NCI-H82 treated with DMSO at 0.1 percent for 48 hours (cell line): ENCODE data around the gene RAB21.

Experiments
- DNase-seq: peaks from one replicate; lab custom pipeline; 2025; ENCODE audit not compliant: unreplicated experiment; lab: John Stamatoyannopoulos, UW

The RAB21 gene, protein sequence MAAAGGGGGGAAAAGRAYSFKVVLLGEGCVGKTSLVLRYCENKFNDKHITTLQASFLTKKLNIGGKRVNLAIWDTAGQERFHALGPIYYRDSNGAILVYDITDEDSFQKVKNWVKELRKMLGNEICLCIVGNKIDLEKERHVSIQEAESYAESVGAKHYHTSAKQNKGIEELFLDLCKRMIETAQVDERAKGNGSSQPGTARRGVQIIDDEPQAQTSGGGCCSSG

GRCh38 chr12:71754461-71755145 is at the start of gene RAB21:
Gene RAB21, plus strand, starts transcription at chr12:71754863. Its CDS starts 267 bp downstream, at chr12:71755130.
- DNase-seq = peak; percentile 94

DNA sequence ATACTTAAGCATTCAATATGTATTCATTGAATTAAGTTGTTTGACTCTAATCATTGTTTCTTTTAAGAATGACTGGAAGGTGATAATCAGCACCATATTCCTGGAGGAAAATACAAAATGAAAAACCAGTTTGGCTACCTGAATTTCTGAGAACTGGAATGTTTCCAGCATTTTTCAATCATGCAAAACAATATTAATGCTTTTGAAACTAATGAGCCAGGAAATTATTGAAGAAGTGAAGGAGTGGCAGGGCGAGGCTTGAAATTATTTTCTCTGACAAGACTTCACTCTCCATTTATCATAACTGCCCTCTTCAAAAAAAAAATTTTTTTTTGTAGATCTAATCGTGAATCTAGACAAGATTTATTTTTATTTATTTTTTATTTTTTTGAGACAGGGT is 49.7 kb upstream of the RAB21 start:
- no peak for DNase-seq

DNA sequence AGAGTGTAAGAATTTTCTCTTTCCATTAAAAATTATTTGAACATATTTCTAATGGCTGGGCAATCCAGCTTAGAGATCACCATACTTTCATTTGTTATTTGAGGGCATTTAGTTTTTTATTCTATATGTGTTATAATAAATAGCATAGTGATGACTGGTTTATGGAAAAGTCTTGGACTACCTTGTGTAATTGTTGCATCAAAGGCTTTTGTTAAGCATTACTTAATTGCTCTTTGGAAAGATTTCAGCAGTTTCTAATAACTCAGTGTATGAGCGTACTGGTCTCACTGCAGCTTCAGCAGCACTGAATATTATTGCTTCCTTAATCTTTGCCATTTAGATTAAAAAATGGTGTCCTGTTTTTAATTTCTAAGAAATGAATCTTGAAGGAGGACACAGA is 46.0 kb upstream of the RAB21 start:
- DNase-seq = no peak

DNA sequence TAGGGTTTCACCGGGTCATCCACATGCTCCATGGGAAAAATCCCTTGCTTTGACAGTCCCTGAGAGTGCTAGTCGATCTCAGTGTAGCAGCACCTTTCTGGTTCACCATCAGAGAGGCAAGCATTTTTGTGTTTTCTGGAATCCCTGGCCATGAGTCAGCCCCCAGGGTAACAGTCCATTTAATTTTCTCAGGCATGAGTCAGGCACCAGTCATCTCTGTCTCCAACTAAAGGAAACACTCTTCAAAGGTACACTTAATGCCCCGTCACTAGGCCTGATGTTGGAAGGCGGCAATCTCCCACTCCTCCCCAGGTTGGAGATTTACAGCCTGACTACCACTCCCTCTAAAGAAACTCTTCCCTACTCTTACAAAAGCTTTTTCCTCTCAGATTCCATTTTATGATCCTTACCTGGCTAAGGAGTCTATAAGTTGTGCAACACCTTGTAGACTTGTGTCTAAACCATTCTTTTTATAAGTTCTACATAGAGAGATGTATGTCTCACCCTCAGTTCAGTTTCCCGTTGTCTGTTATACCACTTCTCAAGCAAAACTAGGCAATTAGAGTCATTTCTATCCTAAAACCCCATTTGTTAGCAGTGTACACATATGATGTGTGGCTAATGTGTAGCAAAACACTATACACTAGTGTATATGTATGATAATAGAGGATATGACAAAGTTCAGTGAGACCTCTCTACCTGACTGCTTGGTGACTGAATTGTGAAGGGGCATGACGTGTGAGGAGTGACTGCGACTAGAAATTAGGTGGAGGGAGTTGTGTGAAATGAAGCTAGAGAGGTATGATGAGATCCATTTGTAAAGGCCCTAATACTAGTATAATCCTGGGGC is 44.2 kb upstream of the RAB21 start:
- no peak for DNase-seq

DNA sequence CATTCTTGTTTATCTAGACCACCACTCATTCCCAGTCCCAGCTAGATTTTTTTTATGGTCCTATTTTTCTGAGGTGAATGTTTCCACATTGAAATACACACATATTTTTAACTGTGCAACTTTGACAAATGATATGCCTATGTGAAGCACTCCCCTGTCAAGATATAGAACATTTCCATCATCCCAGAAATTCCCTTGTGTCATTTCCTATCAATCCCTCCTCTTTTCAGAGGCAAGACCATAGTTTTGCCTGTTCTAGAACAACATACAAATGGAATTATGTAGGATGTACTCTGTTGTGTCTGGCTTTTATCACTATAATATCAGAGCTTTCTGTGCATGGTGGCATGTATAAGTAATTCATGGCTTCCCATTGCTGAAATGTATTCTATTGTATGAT is 36.1 kb upstream of the RAB21 start:
- no peak for DNase-seq

GRCh38 chr12:71719647-71720370 is 34.9 kb upstream of the RAB21 start:
- DNase-seq = no peak

DNA sequence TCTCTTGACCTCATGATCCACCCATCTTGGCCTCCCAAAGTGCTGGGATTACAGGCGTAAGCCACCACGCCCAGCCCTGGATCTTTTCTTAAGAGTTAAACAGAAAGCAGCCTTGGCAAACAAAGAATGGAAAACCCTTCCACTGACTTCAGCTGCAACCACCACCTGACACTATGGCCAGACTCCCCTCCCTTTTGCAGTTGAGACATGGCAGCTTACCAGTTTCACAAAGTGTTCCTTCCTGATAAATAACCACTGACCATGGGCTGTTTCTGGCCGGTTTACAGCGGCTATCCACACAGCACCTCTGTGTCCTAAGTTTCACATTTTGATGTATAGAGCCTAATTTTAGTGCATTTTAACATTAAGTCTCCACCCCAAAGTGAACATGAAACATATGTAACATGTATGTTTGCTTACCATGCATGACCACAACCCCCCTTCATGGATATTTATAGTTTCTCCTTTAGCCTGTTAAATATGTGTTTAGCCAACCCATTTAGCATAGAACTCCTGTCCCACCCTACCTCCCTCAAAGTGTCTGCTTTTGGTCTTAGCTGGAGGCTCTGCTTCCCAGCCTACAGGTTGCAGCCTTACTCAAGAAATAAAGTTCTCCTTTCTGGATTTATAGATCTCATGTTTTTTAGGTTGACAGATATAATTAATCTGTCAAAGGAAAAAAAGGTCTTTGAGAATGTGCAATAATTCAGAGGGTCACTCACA is 32.7 kb upstream of the RAB21 start:
- no peak for DNase-seq

DNA sequence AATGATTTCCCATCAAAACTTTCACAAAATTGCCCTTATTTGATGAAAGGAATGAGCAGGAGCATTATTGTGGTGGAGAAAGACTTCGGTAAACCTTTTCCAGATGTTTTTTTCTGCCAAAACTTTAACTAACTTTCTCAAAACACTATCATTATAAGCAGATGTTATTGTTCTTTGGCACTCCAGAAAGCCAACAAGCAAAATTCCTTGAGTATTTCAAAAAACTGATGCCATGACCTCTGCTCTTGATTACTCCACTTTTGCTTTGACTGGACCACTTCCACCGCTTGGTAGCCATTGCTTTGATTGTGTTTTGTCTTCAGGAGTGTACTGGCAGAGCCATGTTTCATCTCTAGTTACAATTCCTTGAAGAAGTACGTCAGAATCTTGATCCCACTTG is 29.7 kb upstream of the RAB21 start:
- DNase-seq = no peak

GRCh38 chr12:71726548-71726947 is 28.1 kb upstream of the RAB21 start:
- DNase-seq = no peak

GRCh38 chr12:71727958-71728357 is 26.7 kb upstream of the RAB21 start:
- DNase-seq = no peak

DNA sequence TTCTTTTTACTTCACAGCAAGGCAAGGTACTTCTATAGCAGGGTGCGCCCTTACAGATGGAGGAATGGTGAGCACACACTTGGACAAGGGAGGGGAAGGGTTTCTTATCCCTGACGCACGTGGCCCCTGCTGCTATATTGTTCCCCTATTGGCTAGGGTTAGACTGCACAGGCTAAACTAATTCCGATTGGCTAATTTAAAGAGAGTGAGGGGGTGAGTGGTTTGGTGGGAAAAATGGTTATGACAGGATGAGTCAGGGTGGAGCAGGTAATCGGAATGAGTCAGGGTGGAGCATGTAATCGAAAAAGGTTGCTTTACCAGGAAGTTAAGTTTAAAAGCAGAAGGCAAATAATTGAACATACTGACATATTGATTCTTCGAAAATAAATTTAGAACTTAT is 23.7 kb upstream of the RAB21 start:
- no peak for DNase-seq

- DNase-seq = peak; percentile 70
Observed at GRCh38 chr12:71731439-71732356, 23.0 kb upstream of the RAB21 start.

- no peak for DNase-seq
Observed at GRCh38 chr12:71732357-71732712, 22.3 kb upstream of the RAB21 start.

GRCh38 chr12:71737197-71737596 is 17.5 kb upstream of the RAB21 start:
- no peak for DNase-seq

GRCh38 chr12:71742998-71743397 is 11.7 kb upstream of the RAB21 start:
- DNase-seq = no peak

- DNase-seq = no peak
Observed at GRCh38 chr12:71744522-71745300, 10.0 kb upstream of the RAB21 start.

DNA sequence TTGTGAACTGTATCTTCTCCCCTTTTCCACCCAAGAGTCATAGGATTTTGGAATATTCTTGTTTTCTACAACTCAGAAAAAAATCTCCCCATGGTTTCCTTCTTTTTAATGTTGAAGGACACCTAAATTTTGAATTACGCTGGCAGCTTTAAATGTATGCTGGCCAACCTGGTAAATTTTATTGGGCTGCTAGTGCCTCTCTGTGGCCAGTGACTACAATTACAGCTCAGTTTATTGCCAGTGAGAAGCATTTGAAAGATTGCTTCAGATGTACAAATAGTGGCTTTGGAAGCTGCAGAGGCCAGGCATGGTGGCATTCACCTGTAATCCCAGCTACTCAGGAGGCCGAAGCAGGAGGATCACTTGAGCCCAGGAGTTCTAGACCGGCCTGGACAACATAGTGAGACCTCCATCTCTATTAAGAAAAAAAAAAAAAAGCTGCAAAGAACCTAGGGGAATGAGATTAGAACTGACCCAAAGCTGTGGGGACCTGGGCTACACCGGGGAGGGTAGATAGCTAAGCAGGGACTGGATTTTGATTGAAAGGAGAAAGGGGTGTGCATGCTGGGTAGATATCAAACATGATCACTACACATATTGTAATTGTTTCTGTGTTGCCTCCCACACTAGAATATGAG is 7.6 kb upstream of the RAB21 start:
- peak; percentile 9 for DNase-seq

DNA sequence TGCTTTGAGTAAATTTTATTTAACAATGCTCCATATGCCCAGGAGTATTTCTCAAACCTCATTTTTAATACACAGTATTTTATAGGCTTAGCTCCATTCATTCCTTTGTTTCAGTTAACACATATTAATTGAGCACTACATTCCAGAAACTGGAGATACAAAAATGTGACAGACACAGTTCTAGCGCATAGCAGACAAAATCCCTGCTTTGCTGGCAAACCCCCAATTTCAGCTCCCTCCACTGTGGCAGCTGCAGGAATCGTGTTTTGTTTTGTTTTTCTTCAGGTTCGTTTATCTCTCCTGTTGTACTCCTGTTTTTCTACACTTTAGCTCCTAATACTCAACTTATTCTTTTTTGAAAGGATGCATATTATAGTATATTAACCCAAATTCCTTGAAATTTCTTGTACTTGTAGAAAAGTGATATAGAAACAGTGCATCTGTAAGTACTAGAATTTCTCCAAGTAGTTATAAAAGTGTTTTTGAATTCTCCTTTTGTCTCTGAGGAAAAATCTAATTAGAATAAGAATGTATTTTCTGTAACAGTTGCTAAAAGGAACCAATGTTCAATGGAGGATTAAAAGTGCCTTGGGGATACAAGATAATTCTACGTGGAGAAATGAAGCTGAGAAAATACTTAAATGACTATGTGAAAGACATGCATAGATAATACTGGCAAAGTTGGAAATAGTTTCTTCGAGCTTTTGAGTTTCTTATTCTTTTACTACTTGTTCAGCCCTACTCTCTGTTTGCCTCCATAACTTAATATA is 6.4 kb upstream of the RAB21 start:
- no peak for DNase-seq
